A673 (cell line): Measurements from ENCODE around the gene EFHD2. TPM values are rescaled to one million over a fixed set of nuclear protein-coding genes. Genes with fewer than 3 reads are reported as not detected.

ENCODE experiments used
- BruUV-seq: library from RNA; stranded (reverse); fragments of 400-500 nt; replicated peaks from 2 replicates; lab custom pipeline; 2021; lab: Mats Ljungman, UMichigan
- CTCF ChIA-PET: fragments of 300-600 bp; sonication (Branson Sonifier 250); formaldehyde crosslinking; loops from one replicate; lab custom pipeline; 2022; ENCODE audit warnings: antibody characterized with exemption; lab: Charles Lee
- POLR2A ChIA-PET: fragments of 300-600 bp; sonication (Branson Sonifier 250); formaldehyde crosslinking; loops from one replicate; lab custom pipeline; 2022; ENCODE audit warnings: antibody characterized with exemption; ENCODE audit not compliant: low non-redundant PET; lab: Charles Lee
- DNase-seq: peaks from one replicate; pipeline ENCODE4 v3.0.0-alpha.2; 2015; ENCODE audit warnings: low spot score
- H3K27ac ChIP-seq: fragments of 200-600 bp; sonication (generic); 2 replicates; pipeline ENCODE4 v1.5.1; 2016; ENCODE audit warnings: mixed run types, low read depth, mild to moderate bottlenecking, mixed read lengths, antibody characterized with exemption, low read length; ENCODE audit not compliant: poor library complexity, severe bottlenecking
- H3K27me3 ChIP-seq: fragments of 200-600 bp; sonication (generic); replicated peaks from 2 replicates; pipeline ENCODE4 v1.6.1; 2017; ENCODE audit warnings: mixed run types, low read depth, mild to moderate bottlenecking, mixed read lengths, antibody characterized with exemption, low read length; ENCODE audit not compliant: insufficient read depth, poor library complexity
- H3K36me3 ChIP-seq: fragments of 200-600 bp; sonication (generic); 2 replicates; pipeline ENCODE4 v1.6.1; 2016; ENCODE audit warnings: mixed run types, mild to moderate bottlenecking, mixed read lengths, antibody characterized with exemption, low read length; ENCODE audit not compliant: insufficient read depth, poor library complexity, severe bottlenecking
- H3K4me1 ChIP-seq: fragments of 200-600 bp; sonication (generic); 2 replicates; pipeline ENCODE4 v1.6.1; 2017; ENCODE audit warnings: mixed run types, mild to moderate bottlenecking, mixed read lengths, antibody characterized with exemption, low read length; ENCODE audit not compliant: insufficient read depth, poor library complexity, severe bottlenecking
- H3K4me3 ChIP-seq: fragments of 200-600 bp; sonication (generic); 2 replicates; pipeline ENCODE4 v1.5.1; 2016; ENCODE audit warnings: low read depth, mixed run types, mild to moderate bottlenecking, mixed read lengths, low read length; ENCODE audit not compliant: poor library complexity, severe bottlenecking
- H3K9me3 ChIP-seq: fragments of 200-600 bp; sonication (generic); 2 replicates; pipeline ENCODE4 v1.6.1; 2016; ENCODE audit warnings: mixed run types, low read depth, mild to moderate bottlenecking, mixed read lengths, antibody characterized with exemption, low read length; ENCODE audit not compliant: poor library complexity, severe bottlenecking
- CTCF ChIP-seq: fragments of 300-800, 200-600 bp; sonication (generic); conservative IDR thresholded peaks from 2 replicates; pipeline ENCODE4 v1.5.1; 2017; ENCODE audit warnings: low read depth, mild to moderate bottlenecking, antibody characterized with exemption, low read length, moderate library complexity, mixed read lengths
- EZH2 ChIP-seq: fragments of 200-600 bp; sonication (generic); IDR thresholded peaks from 2 replicates; pipeline ENCODE4 v1.6.1; 2017; ENCODE audit warnings: borderline replicate concordance, low read depth, mild to moderate bottlenecking, mixed read lengths, antibody characterized with exemption, low read length; ENCODE audit not compliant: poor library complexity, severe bottlenecking
- intact Hi-C: fragments of 100-400 bp; cut with micrococcal nuclease; formaldehyde crosslinking; loops from one replicate; pipeline ENCODE4 v1.10.0; 2022; ENCODE audit not compliant: unreplicated experiment
- total RNA-seq: library from RNA; stranded (reverse); gene quantifications from 2 replicates; pipeline ENCODE4 v1.2.3, GENCODE V29; 2021

The EFHD2 gene
- total RNA-seq, 1 experiment from 2014 or later: 32.5 TPM

GRCh38 chr1:15449567-15449966, 39.9 kb downstream of the EFHD2 start:
- CTCF ChIA-PET: no interaction called here
- no peak for TF ChIP-seq EZH2
- no peak for TF ChIP-seq CTCF
- Histone ChIP-seq H3K27me3 (no peaks in the 10 kb centered on the region), H3K9me3 (no peaks in the 10 kb centered on the region), H3K4me3 (no peak overlapping the region), H3K27ac (no peak overlapping the region), H3K36me3 (no peaks in the 10 kb centered on the region), H3K4me1 (no peaks in the 10 kb centered on the region)
- POLR2A ChIA-PET: no interaction called here
- DNase-seq: no peak
- intact Hi-C loops: no loop called here
- BruUV-seq: no TSS peak

- ChIA-PET POLR2A (no interaction called here), CTCF (interaction anchor here (0.6 kb wide), 1 partner anchor 904 kb away, joined by 4 read pairs; no protein-coding TSS in a partner anchor)
- Histone ChIP-seq H3K9me3 (no peaks in the 10 kb centered on the region), H3K36me3 (no peaks in the 10 kb centered on the region), H3K4me3 (no peak overlapping the region), H3K27ac (no peak overlapping the region), H3K4me1 (no peaks in the 10 kb centered on the region), H3K27me3 (no peaks in the 10 kb centered on the region)
- TF ChIP-seq CTCF: no peak
- TF ChIP-seq EZH2: no peak
- DNase-seq: no peak
- intact Hi-C loops: no loop called here
- BruUV-seq: no TSS peak
Observed at GRCh38 chr1:15451014-15451722, 41.5 kb downstream of the EFHD2 start.

GRCh38 chr1:15452216-15452615, 42.5 kb downstream of the EFHD2 start:
- POLR2A ChIA-PET: no interaction called here
- no TSS peak for BruUV-seq
- intact Hi-C loops: no loop called here
- TF ChIP-seq CTCF: no peak
- no peak for TF ChIP-seq EZH2
- no peaks in the 10 kb centered on the region for H3K36me3 ChIP-seq
- no peak overlapping the region for H3K4me3 ChIP-seq
- H3K27me3 ChIP-seq: no peaks in the 10 kb centered on the region
- CTCF ChIA-PET: no interaction called here
- DNase-seq: no peak
- H3K27ac ChIP-seq: no peak overlapping the region
- no peaks in the 10 kb centered on the region for H3K4me1 ChIP-seq
- H3K9me3 ChIP-seq: no peaks in the 10 kb centered on the region
